AG04450 (cell line): Measurements from ENCODE around the gene ENC1. TPM values are rescaled to one million over a fixed set of nuclear protein-coding genes. Genes with fewer than 3 reads are reported as not detected.
A peak's percentile ranks its signal among the peaks of the same experiment; 100 is the strongest.

Source experiments
- CTCF ChIA-PET: fragments of 300-600, 350-600 bp; formaldehyde crosslinking; extraction: SDS; loops from one replicate; lab custom pipeline; 2022; ENCODE audit warnings: antibody characterized with exemption, inconsistent platforms; lab: Charles Lee
- POLR2A ChIA-PET: fragments of 350-600 bp; formaldehyde crosslinking; extraction: SDS; loops from one replicate; lab custom pipeline; 2021; ENCODE audit warnings: antibody characterized with exemption, inconsistent platforms; lab: Yijun Ruan, JAX
- DNase-seq: peaks from one replicate; pipeline ENCODE4 v3.0.0-alpha.2; 2011; ENCODE audit warnings: low read depth, low spot score
- H3K27ac ChIP-seq: one replicate; pipeline ENCODE4 v1.5.1; 2012; ENCODE audit warnings: low read depth, low read length, control low read depth
- H3K27me3 ChIP-seq: one replicate; pipeline ENCODE4 v1.6.0; 2012; ENCODE audit warnings: low read length; ENCODE audit not compliant: control insufficient read depth, insufficient read depth
- H3K4me3 ChIP-seq: 2 replicates; pipeline ENCODE4 v1.5.1; 2011; ENCODE audit warnings: mild to moderate bottlenecking, low read depth, low read length, control low read depth
- H3K9me3 ChIP-seq: 2 replicates; pipeline ENCODE4 v1.5.1; 2012; ENCODE audit warnings: low read length; ENCODE audit not compliant: control insufficient read depth, insufficient read depth
- polyA plus RNA-seq: library from polyadenylated mRNA; depleted of rRNA; stranded (reverse); fragments of >200 nt; gene quantifications from 2 replicates; pipeline ENCODE4 v1.2.3, GENCODE V29; 2011
- TF ChIP-seq, protein P1 (sequence below): IDR thresholded peaks from 2 replicates; pipeline ENCODE4 v1.5.1; 2011; ENCODE audit warnings: low read depth, low read length, control low read depth, inconsistent platforms

Gene ENC1
- polyA plus RNA-seq, 1 experiment, result 19.3 TPM

DNA sequence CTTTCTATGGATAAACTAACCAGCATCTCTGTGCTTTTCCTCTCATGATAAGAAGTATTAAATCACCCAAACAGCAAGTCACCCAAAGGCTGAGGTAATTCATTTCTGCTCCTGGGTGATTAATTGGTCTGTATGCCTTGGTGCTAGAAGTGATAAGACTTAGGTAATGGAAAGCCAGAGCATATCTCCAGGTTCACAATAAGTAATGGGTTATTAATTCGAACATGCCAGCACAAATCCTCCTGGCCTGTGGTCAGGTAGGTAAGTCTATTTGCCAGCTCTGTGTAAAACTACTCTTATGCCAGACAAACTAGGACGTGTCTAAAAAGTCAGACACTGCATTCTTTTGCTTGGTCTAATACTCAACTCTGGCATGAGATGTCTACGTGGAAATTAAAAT is 11.2 kb upstream of the ENC1 start:
- POLR2A ChIA-PET, result no interaction called here
- CTCF ChIA-PET, result no interaction called here
- DNase-seq, result no peak
- TF ChIP-seq, protein P1, sequence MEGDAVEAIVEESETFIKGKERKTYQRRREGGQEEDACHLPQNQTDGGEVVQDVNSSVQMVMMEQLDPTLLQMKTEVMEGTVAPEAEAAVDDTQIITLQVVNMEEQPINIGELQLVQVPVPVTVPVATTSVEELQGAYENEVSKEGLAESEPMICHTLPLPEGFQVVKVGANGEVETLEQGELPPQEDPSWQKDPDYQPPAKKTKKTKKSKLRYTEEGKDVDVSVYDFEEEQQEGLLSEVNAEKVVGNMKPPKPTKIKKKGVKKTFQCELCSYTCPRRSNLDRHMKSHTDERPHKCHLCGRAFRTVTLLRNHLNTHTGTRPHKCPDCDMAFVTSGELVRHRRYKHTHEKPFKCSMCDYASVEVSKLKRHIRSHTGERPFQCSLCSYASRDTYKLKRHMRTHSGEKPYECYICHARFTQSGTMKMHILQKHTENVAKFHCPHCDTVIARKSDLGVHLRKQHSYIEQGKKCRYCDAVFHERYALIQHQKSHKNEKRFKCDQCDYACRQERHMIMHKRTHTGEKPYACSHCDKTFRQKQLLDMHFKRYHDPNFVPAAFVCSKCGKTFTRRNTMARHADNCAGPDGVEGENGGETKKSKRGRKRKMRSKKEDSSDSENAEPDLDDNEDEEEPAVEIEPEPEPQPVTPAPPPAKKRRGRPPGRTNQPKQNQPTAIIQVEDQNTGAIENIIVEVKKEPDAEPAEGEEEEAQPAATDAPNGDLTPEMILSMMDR, result no peak
- Histone ChIP-seq H3K4me3 (no peak overlapping the region), H3K27me3 (no peaks in the 10 kb centered on the region), H3K27ac (no peak overlapping the region), H3K9me3 (no peaks in the 10 kb centered on the region)

- Histone ChIP-seq H3K9me3 (no peaks in the 10 kb centered on the region), H3K27me3 (no peaks in the 10 kb centered on the region), H3K27ac (no peak overlapping the region), H3K4me3 (no peak overlapping the region)
- TF ChIP-seq, protein P1, result no peak
- POLR2A ChIA-PET, result interaction anchor here (0.9 kb wide), 2 partner anchors 9 to 741 kb away, joined by 3 read pairs; partner anchors contain the start of gene ENC1
- CTCF ChIA-PET, result interaction anchor here (0.7 to 2.6 kb wide), 29 partner anchors 8 to 1059 kb away, joined by 3 to 63 read pairs (median 4); partner anchors contain the start of gene ENC1
- no peak for DNase-seq
These were observed 9.0 kb upstream of the ENC1 start for GRCh38 chr5:74649421-74649973.

DNA sequence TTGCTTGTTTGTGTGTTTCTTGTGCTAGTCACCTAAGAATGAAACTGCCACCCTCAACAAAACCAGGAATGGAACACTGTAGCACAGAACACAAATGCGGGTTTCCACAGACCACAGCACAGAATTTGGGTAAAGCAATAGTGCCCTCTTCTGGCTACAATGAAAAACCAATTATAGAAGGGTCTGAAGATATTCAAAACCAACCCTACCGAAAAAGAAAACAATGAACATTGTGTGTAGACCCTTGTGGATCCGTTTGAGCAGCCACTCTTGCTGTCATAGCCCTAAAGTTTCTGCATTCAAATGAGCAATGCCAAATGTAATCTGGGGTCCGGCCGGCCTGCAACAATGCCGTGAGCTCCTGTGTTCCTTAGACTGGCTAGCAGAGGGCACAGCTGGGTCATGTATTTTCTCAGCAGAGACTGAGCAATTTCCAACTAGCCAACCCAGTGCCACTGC is 8.3 kb upstream of the ENC1 start:
- Histone ChIP-seq H3K4me3 (no peak overlapping the region), H3K9me3 (no peaks in the 10 kb centered on the region), H3K27me3 (no peaks in the 10 kb centered on the region), H3K27ac (no peak overlapping the region)
- ChIA-PET CTCF (interaction anchor here (0.7 to 2.6 kb wide), 27 partner anchors 8 to 1059 kb away, joined by 3 to 63 read pairs (median 4); partner anchors contain the start of gene ENC1), POLR2A (interaction anchor here (0.9 kb wide), 1 partner anchor 8 kb away, joined by 3 read pairs; the partner anchor contains the start of gene ENC1)
- no peak for DNase-seq
- TF ChIP-seq, protein P1, result peak; percentile 71

DNA sequence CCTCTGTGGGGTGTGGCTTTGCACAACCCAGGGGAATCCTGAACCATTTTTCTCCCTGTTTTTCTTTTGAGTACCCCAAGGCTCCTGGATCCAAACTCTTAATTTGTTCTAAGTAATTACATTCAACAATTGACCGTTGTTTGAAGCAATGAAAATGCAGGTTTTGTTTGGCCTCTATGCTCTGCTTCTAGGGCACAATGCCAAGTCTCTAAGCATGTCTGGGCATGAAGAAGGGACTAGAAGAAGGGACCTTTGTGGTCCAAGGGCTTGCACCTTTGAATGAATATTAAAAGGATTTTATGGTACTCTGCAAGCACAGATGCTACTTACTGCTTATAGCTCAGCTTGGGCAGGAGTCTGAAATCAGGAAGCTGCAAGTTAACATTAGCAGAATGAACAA is 6.6 kb upstream of the ENC1 start:
- ChIA-PET CTCF (interaction anchor here (0.9 to 2.9 kb wide), 4 partner anchors 611 to 1056 kb away, joined by 3 to 25 read pairs (median 4); no protein-coding TSS in a partner anchor), POLR2A (no interaction called here)
- H3K9me3 ChIP-seq, result no peaks in the 10 kb centered on the region
- TF ChIP-seq, protein P1, result no peak
- H3K27ac ChIP-seq, result no peak overlapping the region
- H3K4me3 ChIP-seq, result no peak overlapping the region
- no peaks in the 10 kb centered on the region for H3K27me3 ChIP-seq
- DNase-seq, result no peak

DNA sequence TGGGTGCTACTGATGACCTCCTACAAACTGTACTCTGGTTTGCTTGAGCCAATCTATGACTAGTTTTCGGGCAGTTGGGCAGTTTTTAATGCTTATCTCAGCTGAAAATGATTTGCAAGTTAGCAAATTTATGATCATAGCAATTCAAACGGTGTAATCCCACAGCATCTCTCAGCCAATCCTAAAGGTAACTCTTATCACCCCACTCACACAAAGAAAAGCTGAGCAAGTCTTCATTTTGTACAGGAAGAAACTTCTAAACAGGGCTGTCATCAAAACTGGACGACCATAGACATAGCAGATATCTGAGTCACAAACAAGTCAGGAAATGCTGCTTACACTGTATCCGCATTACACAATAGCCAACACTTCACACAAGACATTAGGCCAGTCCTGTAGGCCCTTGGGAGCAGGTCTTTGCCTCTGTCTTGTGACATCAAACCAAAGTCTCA is 2.6 kb upstream of the ENC1 start:
- H3K27me3 ChIP-seq, result no peaks in the 10 kb centered on the region
- TF ChIP-seq, protein P1, result no peak
- CTCF ChIA-PET, result interaction anchor here (1.4 to 6.9 kb wide), 8 partner anchors 332 to 740 kb away, joined by 3 to 76 read pairs (median 4); no protein-coding TSS in a partner anchor
- peak overlapping the region; percentile 22 for H3K27ac ChIP-seq
- POLR2A ChIA-PET, result interaction anchor here (0.9 kb wide), 1 partner anchor 12 kb away, joined by 5 read pairs; no protein-coding TSS in a partner anchor
- no peaks in the 10 kb centered on the region; the same call in 1 of the 2 replicates for H3K9me3 ChIP-seq
- peak; percentile 61 for DNase-seq
- H3K4me3 ChIP-seq, result no peak overlapping the region
